HepG2 (cell line): ENCODE data around the gene ZDHHC18. TPM values are rescaled to one million over a fixed set of nuclear protein-coding genes. Genes with fewer than 3 reads are reported as not detected.
A peak's percentile ranks its signal among the peaks of the same experiment; 100 is the strongest.
"Not testable (repeated sequence)": the region's sequence is repeated elsewhere in the genome, so short reads cannot be mapped to it uniquely, and the experiment has no call there.

Source experiments
- CBX5 ChIP-seq: sonication (generic); formaldehyde crosslinking; IDR thresholded peaks from 2 replicates; pipeline ENCODE4 v1.4.0; 2020; ENCODE audit warnings: missing genetic modification reagents, borderline replicate concordance
- CEBPB ChIP-seq: IDR thresholded peaks from 2 replicates; pipeline ENCODE4 v1.6.1; 2011; ENCODE audit warnings: low read depth, low read length, improper control_type of control experiment, borderline replicate concordance
- ETV5 ChIP-seq: IDR thresholded peaks from 2 replicates; pipeline ENCODE4 v1.6.1; 2018; ENCODE audit warnings: missing biosample characterization, missing genetic modification reagents, inconsistent platforms, borderline replicate concordance
- FOXO1 ChIP-seq: sonication (generic); formaldehyde crosslinking; IDR thresholded peaks from 2 replicates; pipeline ENCODE4 v1.4.0; 2020; ENCODE audit warnings: missing genetic modification reagents
- FOXP1 ChIP-seq, 2 experiments: fragments of 450-650 bp in 1 of 2; IDR thresholded peaks; 2 replicates each; pipeline ENCODE4 v1.6.1; 2017 to 2018; ENCODE audit warnings: antibody characterized with exemption in 1 of 2
- GFI1 ChIP-seq: sonication (generic); formaldehyde crosslinking; IDR thresholded peaks from 2 replicates; pipeline ENCODE4 v1.5.0; 2020; ENCODE audit warnings: missing genetic modification reagents, mild to moderate bottlenecking, borderline replicate concordance
- NAIF1 ChIP-seq: sonication (generic); formaldehyde crosslinking; IDR thresholded peaks from 2 replicates; pipeline ENCODE4 v1.5.0; 2020; ENCODE audit warnings: mild to moderate bottlenecking, missing genetic modification reagents, borderline replicate concordance
- SOX13 ChIP-seq, 3 experiments: fragments of 450-650 bp in 1 of 3; sonication (generic) in 1 of 3; formaldehyde crosslinking in 1 of 3; IDR thresholded peaks in 2 of 3; conservative IDR thresholded peaks in 1 of 3; 2 replicates each; pipeline versions ENCODE4 v1.5.0 to v1.6.1; 2016 to 2020; ENCODE audit warnings: antibody characterized with exemption in 1 of 3, mild to moderate bottlenecking in 1 of 3, missing compliant biosample characterization in 1 of 3, missing genetic modification reagents in 1 of 3, moderate library complexity in 1 of 3
- SPEN ChIP-seq: sonication (generic); formaldehyde crosslinking; IDR thresholded peaks from 2 replicates; pipeline ENCODE4 v1.5.1; 2020; ENCODE audit warnings: low read depth, mild to moderate bottlenecking, missing genetic modification reagents
- SRY ChIP-seq: sonication (generic); formaldehyde crosslinking; IDR thresholded peaks from 2 replicates; pipeline ENCODE4 v1.8.0; 2022; ENCODE audit warnings: mild to moderate bottlenecking, missing genetic modification reagents
- ZNF263 ChIP-seq: sonication (generic); formaldehyde crosslinking; IDR thresholded peaks from 2 replicates; pipeline ENCODE4 v1.4.0; 2020; ENCODE audit warnings: missing genetic modification reagents
- ZNF460 ChIP-seq: sonication (generic); formaldehyde crosslinking; IDR thresholded peaks from 2 replicates; pipeline ENCODE4 v1.5.1; 2020; ENCODE audit warnings: missing genetic modification reagents, mild to moderate bottlenecking, borderline replicate concordance
- ZNF556 ChIP-seq: sonication (generic); formaldehyde crosslinking; IDR thresholded peaks from 2 replicates; pipeline ENCODE4 v1.4.0; 2020; ENCODE audit warnings: mild to moderate bottlenecking, missing genetic modification reagents, borderline replicate concordance
- polyA plus RNA-seq, 8 experiments: library from polyadenylated mRNA; depleted of rRNA in 3 of 8; stranded (reverse) in 7 of 8; unstranded in 1 of 8; fragments of >200 nt; fragmentation: Illumina TruSeq in 4 of 8; extraction: Trizol in 4 of 8; gene quantifications; 2 replicates each; pipeline versions ENCODE4 v1.2.1 to v1.2.3, GENCODE V29; 2011 to 2016; ENCODE audit warnings: low read depth in 4 of 8, missing spikeins in 1 of 8, mixed read lengths in 1 of 8; ENCODE audit not compliant: insufficient read depth in 1 of 8
- total RNA-seq, 5 experiments: library from RNA; depleted of rRNA; stranded (reverse); fragments of >200 nt; fragmentation: Illumina TruSeq; extraction: Trizol; gene quantifications; 2 replicates each; pipeline ENCODE4 v1.2.3, GENCODE V29; 2016; ENCODE audit warnings: low read depth in 1 of 5
- TF ChIP-seq, protein P1 (sequence below): sonication (generic); formaldehyde crosslinking; IDR thresholded peaks from 2 replicates; pipeline ENCODE4 v1.4.0; 2020; ENCODE audit warnings: low read depth, missing genetic modification reagents
- TF ChIP-seq, protein P2 (sequence below): sonication (generic); formaldehyde crosslinking; IDR thresholded peaks from 2 replicates; pipeline ENCODE4 v1.8.0; 2022; ENCODE audit warnings: mild to moderate bottlenecking, missing genetic modification reagents; ENCODE audit not compliant: insufficient replicate concordance
- TF ChIP-seq, protein P3 (sequence below): sonication (generic); formaldehyde crosslinking; conservative IDR thresholded peaks from 2 replicates; pipeline ENCODE4 v1.4.0; 2020; ENCODE audit warnings: mild to moderate bottlenecking, missing genetic modification reagents, moderate library complexity
- TF ChIP-seq, protein P4 (sequence below): sonication (generic); formaldehyde crosslinking; IDR thresholded peaks from 2 replicates; pipeline ENCODE4 v1.4.0; 2020; ENCODE audit warnings: missing genetic modification reagents

ZDHHC18 gene
- total and polyA plus RNA-seq, 2 of the 13 experiments (the other 11 are each of a cell fraction or from before 2014, with no cell fraction given), result 13.2 to 35.3 TPM

DNA sequence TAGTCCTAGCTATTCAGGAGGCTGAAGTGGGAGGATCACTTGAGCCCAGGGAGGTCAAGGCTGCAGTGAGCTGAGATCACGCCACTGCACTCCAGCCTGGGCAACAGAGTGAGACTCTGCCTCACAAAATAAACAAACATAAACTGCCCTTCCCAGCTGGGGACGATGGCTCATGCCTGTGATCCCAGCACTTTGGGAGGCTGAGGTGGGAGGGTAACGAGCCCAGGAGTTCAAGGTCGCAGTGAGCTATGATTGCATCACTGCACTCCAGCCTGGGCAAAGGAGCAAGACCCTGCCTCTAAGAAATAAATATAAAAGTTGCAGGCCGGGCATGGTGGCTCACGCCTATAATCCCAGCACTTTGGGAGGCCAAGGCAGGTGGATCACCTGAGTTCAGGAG, 55.1 kb downstream of the ZDHHC18 start (continued):
- TF ChIP-seq ZNF263 (CRISPR knock-in tag) (peak; percentile 59), FOXP1 (CRISPR knock-in tag; IDR thresholded peaks at IDR 0.05) (peak; percentile 82), ZNF460 (CRISPR knock-in tag) (peak; percentile 71; the same call in 1 of the 2 replicates), NAIF1 (peak; percentile 93; the same call in 1 of the 2 replicates), SOX13 (CRISPR knock-in tag; conservative IDR thresholded peaks at IDR 0.05 in 1 of 2, IDR thresholded peaks at IDR 0.05 in 1 of 2) (peak in 1 of 2 experiments; percentile 66; a peak in 2 of 4 replicates), SRY (CRISPR knock-in tag) (0 out of 2 replicates have a peak, but pooled peaks have one; percentile 48), ZNF556 (0 out of 2 replicates have a peak, but pooled peaks have one; percentile 37), SPEN (CRISPR knock-in tag) (peak; percentile 55; the same call in 1 of the 2 replicates), CBX5 (peak; percentile 77; the same call in 1 of the 2 replicates), GFI1 (peak; percentile 40; the same call in 1 of the 2 replicates), ETV5 (CRISPR knock-in tag) (peak; percentile 36; the same call in 1 of the 2 replicates), FOXO1 (CRISPR knock-in tag) (peak; percentile 79), CEBPB (peak; percentile 84; the same call in 1 of the 2 replicates)
- not testable (repeated sequence) for TF ChIP-seq FOXP1, SOX13 (IDR thresholded peaks at IDR 0.05)
- TF ChIP-seq, protein P1, sequence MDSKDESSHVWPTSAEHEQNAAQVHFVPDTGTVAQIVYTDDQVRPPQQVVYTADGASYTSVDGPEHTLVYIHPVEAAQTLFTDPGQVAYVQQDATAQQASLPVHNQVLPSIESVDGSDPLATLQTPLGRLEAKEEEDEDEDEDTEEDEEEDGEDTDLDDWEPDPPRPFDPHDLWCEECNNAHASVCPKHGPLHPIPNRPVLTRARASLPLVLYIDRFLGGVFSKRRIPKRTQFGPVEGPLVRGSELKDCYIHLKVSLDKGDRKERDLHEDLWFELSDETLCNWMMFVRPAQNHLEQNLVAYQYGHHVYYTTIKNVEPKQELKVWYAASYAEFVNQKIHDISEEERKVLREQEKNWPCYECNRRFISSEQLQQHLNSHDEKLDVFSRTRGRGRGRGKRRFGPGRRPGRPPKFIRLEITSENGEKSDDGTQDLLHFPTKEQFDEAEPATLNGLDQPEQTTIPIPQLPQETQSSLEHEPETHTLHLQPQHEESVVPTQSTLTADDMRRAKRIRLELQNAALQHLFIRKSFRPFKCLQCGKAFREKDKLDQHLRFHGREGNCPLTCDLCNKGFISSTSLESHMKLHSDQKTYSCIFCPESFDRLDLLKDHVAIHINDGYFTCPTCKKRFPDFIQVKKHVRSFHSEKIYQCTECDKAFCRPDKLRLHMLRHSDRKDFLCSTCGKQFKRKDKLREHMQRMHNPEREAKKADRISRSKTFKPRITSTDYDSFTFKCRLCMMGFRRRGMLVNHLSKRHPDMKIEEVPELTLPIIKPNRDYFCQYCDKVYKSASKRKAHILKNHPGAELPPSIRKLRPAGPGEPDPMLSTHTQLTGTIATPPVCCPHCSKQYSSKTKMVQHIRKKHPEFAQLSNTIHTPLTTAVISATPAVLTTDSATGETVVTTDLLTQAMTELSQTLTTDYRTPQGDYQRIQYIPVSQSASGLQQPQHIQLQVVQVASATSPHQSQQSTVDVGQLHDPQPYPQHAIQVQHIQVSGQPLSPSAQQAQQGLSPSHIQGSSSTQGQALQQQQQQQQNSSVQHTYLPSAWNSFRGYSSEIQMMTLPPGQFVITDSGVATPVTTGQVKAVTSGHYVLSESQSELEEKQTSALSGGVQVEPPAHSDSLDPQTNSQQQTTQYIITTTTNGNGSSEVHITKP (CRISPR knock-in tag), result peak; percentile 51; the same call in 1 of the 2 replicates
- TF ChIP-seq, protein P2, sequence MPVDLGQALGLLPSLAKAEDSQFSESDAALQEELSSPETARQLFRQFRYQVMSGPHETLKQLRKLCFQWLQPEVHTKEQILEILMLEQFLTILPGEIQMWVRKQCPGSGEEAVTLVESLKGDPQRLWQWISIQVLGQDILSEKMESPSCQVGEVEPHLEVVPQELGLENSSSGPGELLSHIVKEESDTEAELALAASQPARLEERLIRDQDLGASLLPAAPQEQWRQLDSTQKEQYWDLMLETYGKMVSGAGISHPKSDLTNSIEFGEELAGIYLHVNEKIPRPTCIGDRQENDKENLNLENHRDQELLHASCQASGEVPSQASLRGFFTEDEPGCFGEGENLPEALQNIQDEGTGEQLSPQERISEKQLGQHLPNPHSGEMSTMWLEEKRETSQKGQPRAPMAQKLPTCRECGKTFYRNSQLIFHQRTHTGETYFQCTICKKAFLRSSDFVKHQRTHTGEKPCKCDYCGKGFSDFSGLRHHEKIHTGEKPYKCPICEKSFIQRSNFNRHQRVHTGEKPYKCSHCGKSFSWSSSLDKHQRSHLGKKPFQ (CRISPR knock-in tag), result peak; percentile 34
- TF ChIP-seq, protein P3, sequence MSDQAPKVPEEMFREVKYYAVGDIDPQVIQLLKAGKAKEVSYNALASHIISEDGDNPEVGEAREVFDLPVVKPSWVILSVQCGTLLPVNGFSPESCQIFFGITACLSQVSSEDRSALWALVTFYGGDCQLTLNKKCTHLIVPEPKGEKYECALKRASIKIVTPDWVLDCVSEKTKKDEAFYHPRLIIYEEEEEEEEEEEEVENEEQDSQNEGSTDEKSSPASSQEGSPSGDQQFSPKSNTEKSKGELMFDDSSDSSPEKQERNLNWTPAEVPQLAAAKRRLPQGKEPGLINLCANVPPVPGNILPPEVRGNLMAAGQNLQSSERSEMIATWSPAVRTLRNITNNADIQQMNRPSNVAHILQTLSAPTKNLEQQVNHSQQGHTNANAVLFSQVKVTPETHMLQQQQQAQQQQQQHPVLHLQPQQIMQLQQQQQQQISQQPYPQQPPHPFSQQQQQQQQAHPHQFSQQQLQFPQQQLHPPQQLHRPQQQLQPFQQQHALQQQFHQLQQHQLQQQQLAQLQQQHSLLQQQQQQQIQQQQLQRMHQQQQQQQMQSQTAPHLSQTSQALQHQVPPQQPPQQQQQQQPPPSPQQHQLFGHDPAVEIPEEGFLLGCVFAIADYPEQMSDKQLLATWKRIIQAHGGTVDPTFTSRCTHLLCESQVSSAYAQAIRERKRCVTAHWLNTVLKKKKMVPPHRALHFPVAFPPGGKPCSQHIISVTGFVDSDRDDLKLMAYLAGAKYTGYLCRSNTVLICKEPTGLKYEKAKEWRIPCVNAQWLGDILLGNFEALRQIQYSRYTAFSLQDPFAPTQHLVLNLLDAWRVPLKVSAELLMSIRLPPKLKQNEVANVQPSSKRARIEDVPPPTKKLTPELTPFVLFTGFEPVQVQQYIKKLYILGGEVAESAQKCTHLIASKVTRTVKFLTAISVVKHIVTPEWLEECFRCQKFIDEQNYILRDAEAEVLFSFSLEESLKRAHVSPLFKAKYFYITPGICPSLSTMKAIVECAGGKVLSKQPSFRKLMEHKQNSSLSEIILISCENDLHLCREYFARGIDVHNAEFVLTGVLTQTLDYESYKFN (CRISPR knock-in tag), result peak; percentile 74
- TF ChIP-seq, protein P4, sequence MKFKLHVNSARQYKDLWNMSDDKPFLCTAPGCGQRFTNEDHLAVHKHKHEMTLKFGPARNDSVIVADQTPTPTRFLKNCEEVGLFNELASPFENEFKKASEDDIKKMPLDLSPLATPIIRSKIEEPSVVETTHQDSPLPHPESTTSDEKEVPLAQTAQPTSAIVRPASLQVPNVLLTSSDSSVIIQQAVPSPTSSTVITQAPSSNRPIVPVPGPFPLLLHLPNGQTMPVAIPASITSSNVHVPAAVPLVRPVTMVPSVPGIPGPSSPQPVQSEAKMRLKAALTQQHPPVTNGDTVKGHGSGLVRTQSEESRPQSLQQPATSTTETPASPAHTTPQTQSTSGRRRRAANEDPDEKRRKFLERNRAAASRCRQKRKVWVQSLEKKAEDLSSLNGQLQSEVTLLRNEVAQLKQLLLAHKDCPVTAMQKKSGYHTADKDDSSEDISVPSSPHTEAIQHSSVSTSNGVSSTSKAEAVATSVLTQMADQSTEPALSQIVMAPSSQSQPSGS (CRISPR knock-in tag), result peak; percentile 62; the same call in 1 of the 2 replicates
